H1 (cell line): ENCODE measurements around the gene DNAJB8. TPM values are rescaled to one million over a fixed set of nuclear protein-coding genes. Genes with fewer than 3 reads are reported as not detected.

Experiments used
- CTCF ChIA-PET: fragments of 300-600 bp; sonication (Branson Sonifier 250); formaldehyde crosslinking; loops from one replicate; lab custom pipeline; 2021; ENCODE audit not compliant: partially characterized antibody; lab: Charles Lee
- POLR2A ChIA-PET: fragments of 300-600 bp; sonication (Branson Sonifier 250); formaldehyde crosslinking; loops from one replicate; lab custom pipeline; 2021; ENCODE audit warnings: inconsistent platforms; ENCODE audit not compliant: partially characterized antibody; lab: Charles Lee
- DNase-seq, 2 experiments: peaks; one replicate each; pipeline versions ENCODE4 v3.0.0 to v3.0.0-alpha.2; 2010 to 2022; ENCODE audit warnings: low spot score in 2 of 2, low read depth in 1 of 2, mixed read lengths in 1 of 2
- FAIRE-seq: peaks from 2 replicates; lab custom pipeline; 2011; peaks lifted over from hg19 to GRCh38; lab: Jason Lieb, UNC
- H2AFZ ChIP-seq: 2 replicates; pipeline ENCODE4 v1.8.1; 2012; ENCODE audit warnings: low read length, inconsistent platforms
- H2AK5ac ChIP-seq: 2 replicates; pipeline ENCODE4 v1.6.1; 2013; ENCODE audit warnings: low read depth, low read length
- H2BK120ac ChIP-seq: replicated peaks from 2 replicates; pipeline ENCODE3; 2013; ENCODE audit warnings: low read depth, low read length, inconsistent platforms
- H2BK12ac ChIP-seq: 2 replicates; pipeline ENCODE4 v1.6.1; 2013; ENCODE audit warnings: low read depth, low read length
- H2BK15ac ChIP-seq: 2 replicates; pipeline ENCODE4 v1.6.1; 2013; ENCODE audit warnings: low read length
- H2BK20ac ChIP-seq: 2 replicates; pipeline ENCODE4 v1.6.1; 2013; ENCODE audit warnings: low read length
- H2BK5ac ChIP-seq: 2 replicates; pipeline ENCODE4 v1.6.1; 2013; ENCODE audit warnings: low read depth, low read length
- H3K14ac ChIP-seq: 2 replicates; pipeline ENCODE4 v1.6.1; 2013; ENCODE audit warnings: inconsistent platforms; ENCODE audit not compliant: insufficient read length
- H3K18ac ChIP-seq: 2 replicates; pipeline ENCODE4 v1.6.1; 2013; ENCODE audit warnings: low read length; ENCODE audit errors: extremely low read depth
- H3K23ac ChIP-seq: 2 replicates; pipeline ENCODE4 v1.6.1; 2013; ENCODE audit warnings: inconsistent platforms; ENCODE audit not compliant: insufficient read length
- H3K23me2 ChIP-seq: 2 replicates; pipeline ENCODE4 v1.6.1; 2013; ENCODE audit warnings: low read depth, low read length
- H3K27ac ChIP-seq: 2 replicates; pipeline ENCODE4 v1.6.1; 2011; ENCODE audit warnings: low read depth, low read length, inconsistent platforms
- H3K27me3 ChIP-seq, 4 experiments: replicated peaks in 1 of 4; 1 replicate in 1 of 4; 2 replicates in 3 of 4; pipeline versions ENCODE4 v1.6.1 to v1.8.1; 2011 to 2013; ENCODE audit warnings: low read length in 3 of 4, mild to moderate bottlenecking in 3 of 4, inconsistent platforms in 2 of 4, mixed read lengths in 2 of 4, moderate library complexity in 1 of 4; ENCODE audit not compliant: control insufficient read depth in 3 of 4, insufficient read depth in 3 of 4; ENCODE audit errors: extremely low read depth in 1 of 4
- H3K36me3 ChIP-seq, 4 experiments: 2 replicates each; pipeline versions ENCODE4 v1.6.1 to v1.8.1; 2011 to 2013; ENCODE audit warnings: mild to moderate bottlenecking in 4 of 4, low read length in 3 of 4, moderate library complexity in 2 of 4, control low read depth in 1 of 4, inconsistent platforms in 1 of 4; ENCODE audit not compliant: insufficient read depth in 4 of 4, control insufficient read depth in 2 of 4
- H3K4ac ChIP-seq: replicated peaks from 2 replicates; pipeline ENCODE3; 2013; ENCODE audit warnings: low read length, low read depth, mixed read lengths, inconsistent platforms; ENCODE audit not compliant: insufficient read length
- H3K4me1 ChIP-seq, 4 experiments: replicated peaks in 1 of 4; 1 replicate in 1 of 4; 2 replicates in 3 of 4; pipeline versions ENCODE4 v1.6.1 to v1.8.1; 2011 to 2013; ENCODE audit warnings: low read length in 3 of 4, inconsistent platforms in 2 of 4, mixed read lengths in 1 of 4; ENCODE audit not compliant: insufficient read depth in 4 of 4, control insufficient read depth in 3 of 4
- H3K4me2 ChIP-seq, 2 experiments: 2 replicates each; pipeline versions ENCODE4 v1.6.1 to v1.8.1; 2011 to 2013; ENCODE audit warnings: low read depth in 2 of 2, low read length in 2 of 2, control low read depth in 1 of 2, inconsistent platforms in 1 of 2, mild to moderate bottlenecking in 1 of 2; ENCODE audit not compliant: insufficient read depth in 1 of 2
- H3K4me3 ChIP-seq, 4 experiments: fragments of 200-600, 300-600 bp in 1 of 4; sonication (generic), shearing (Covaris generic), sonication (Bioruptor Twin) in 1 of 4; 2 replicates each; pipeline versions ENCODE4 v1.5.1 to v1.8.1; 2011 to 2016; ENCODE audit warnings: low read length in 4 of 4, low read depth in 3 of 4, control low read depth in 2 of 4, inconsistent platforms in 2 of 4, mild to moderate bottlenecking in 2 of 4, mixed read lengths in 1 of 4, moderate library complexity in 1 of 4; ENCODE audit not compliant: insufficient read depth in 2 of 4; ENCODE audit errors: extremely low read depth in 1 of 4
- H3K56ac ChIP-seq: replicated peaks from 2 replicates; pipeline ENCODE3; 2013; ENCODE audit warnings: low read depth, mild to moderate bottlenecking, mixed read lengths, low read length, inconsistent platforms; ENCODE audit not compliant: insufficient read length
- H3K79me1 ChIP-seq: 2 replicates; pipeline ENCODE4 v1.6.1; 2013; ENCODE audit warnings: low read depth, low read length, control low read depth
- H3K79me2 ChIP-seq, 2 experiments: 2 replicates each; pipeline versions ENCODE4 v1.6.1 to v1.8.1; 2012 to 2013; ENCODE audit warnings: low read length in 2 of 2, mild to moderate bottlenecking in 2 of 2, inconsistent platforms in 1 of 2; ENCODE audit not compliant: insufficient read depth in 2 of 2, control insufficient read depth in 1 of 2
- H3K9ac ChIP-seq, 4 experiments: replicated peaks in 1 of 4; 1 replicate in 1 of 4; 2 replicates in 3 of 4; pipeline versions ENCODE4 v1.6.1 to v1.8.1; 2011 to 2013; ENCODE audit warnings: low read depth in 3 of 4, low read length in 3 of 4, control low read depth in 2 of 4, mild to moderate bottlenecking in 2 of 4, moderate library complexity in 2 of 4, inconsistent platforms in 1 of 4; ENCODE audit errors: extremely low read depth in 1 of 4
- H3K9me3 ChIP-seq, 2 experiments: 2 replicates each; pipeline versions ENCODE4 v1.6.1 to v1.8.1; 2012 to 2013; ENCODE audit warnings: mild to moderate bottlenecking in 2 of 2, moderate library complexity in 2 of 2, control low read depth in 1 of 2, inconsistent platforms in 1 of 2, low read depth in 1 of 2, low read length in 1 of 2, mixed read lengths in 1 of 2; ENCODE audit not compliant: insufficient read depth in 2 of 2
- H4K20me1 ChIP-seq, 2 experiments: replicated peaks in 1 of 2; 2 replicates each; pipeline versions ENCODE3 to v1.8.1; 2011 to 2013; ENCODE audit warnings: inconsistent platforms in 2 of 2, low read length in 2 of 2, mild to moderate bottlenecking in 1 of 2; ENCODE audit not compliant: insufficient read depth in 2 of 2, control insufficient read depth in 1 of 2
- H4K5ac ChIP-seq: 2 replicates; pipeline ENCODE4 v1.6.1; 2013; ENCODE audit warnings: low read length, low read depth, mixed read lengths, inconsistent platforms; ENCODE audit not compliant: insufficient read length
- H4K8ac ChIP-seq: 2 replicates; pipeline ENCODE4 v1.8.0; 2013; ENCODE audit warnings: mild to moderate bottlenecking, moderate library complexity, low read length, inconsistent platforms; ENCODE audit not compliant: insufficient read depth; ENCODE audit errors: extremely low read depth
- H4K91ac ChIP-seq: replicated peaks from 2 replicates; pipeline ENCODE3; 2013; ENCODE audit warnings: low read length, mixed read lengths, inconsistent platforms; ENCODE audit not compliant: insufficient read length
- CEBPB ChIP-seq: IDR thresholded peaks from 2 replicates; pipeline ENCODE4 v1.6.1; 2012; ENCODE audit warnings: low read depth, low read length
- EGR1 ChIP-seq: IDR thresholded peaks from 2 replicates; pipeline ENCODE4 v1.6.1; 2011; ENCODE audit warnings: low read depth, low read length, borderline replicate concordance
- EZH2 ChIP-seq: fragments of 200-600 bp; sonication (generic); IDR thresholded peaks from 2 replicates; pipeline ENCODE4 v1.7.1; 2012; ENCODE audit warnings: low read depth, mild to moderate bottlenecking, moderate library complexity, low read length, inconsistent platforms; ENCODE audit not compliant: severe bottlenecking
- FOSL1 ChIP-seq: IDR thresholded peaks from 2 replicates; pipeline ENCODE4 v1.6.1; 2011; ENCODE audit warnings: mild to moderate bottlenecking, low read depth, low read length, moderate library complexity; ENCODE audit not compliant: insufficient read depth
- GABPA ChIP-seq: IDR thresholded peaks from 2 replicates; pipeline ENCODE4 v1.6.1; 2011; ENCODE audit warnings: mild to moderate bottlenecking, low read length, moderate library complexity, borderline replicate concordance; ENCODE audit not compliant: insufficient read depth
- NANOG ChIP-seq: IDR thresholded peaks from 2 replicates; pipeline ENCODE4 v1.6.1; 2011; ENCODE audit warnings: low read length, low read depth, mild to moderate bottlenecking, inconsistent platforms; ENCODE audit not compliant: insufficient read depth, poor library complexity, severe bottlenecking
- POU5F1 ChIP-seq: IDR thresholded peaks from 2 replicates; pipeline ENCODE4 v1.6.1; 2011; ENCODE audit warnings: low read depth, mild to moderate bottlenecking, low read length, moderate library complexity
- SIX5 ChIP-seq: IDR thresholded peaks from 2 replicates; pipeline ENCODE4 v1.6.1; 2011; ENCODE audit warnings: mild to moderate bottlenecking, low read depth, low read length
- SRF ChIP-seq: IDR thresholded peaks from 2 replicates; pipeline ENCODE4 v1.6.1; 2011; ENCODE audit warnings: mild to moderate bottlenecking, low read depth, low read length, moderate library complexity
- WGBS, 2 experiments: shearing (Covaris generic) in 1 of 2; methylation state at CpG; one replicate each; pipeline versions ENCODE4 v1.1.6 to v1.1.7; 2013 to 2015; ENCODE audit warnings: low lambda C conversion rate in 2 of 2, mixed read lengths in 2 of 2, inconsistent platforms in 1 of 2, low coverage in 1 of 2, missing lambda C conversion rate in 1 of 2; ENCODE audit not compliant: insufficient replicate concordance in 2 of 2, insufficient coverage in 1 of 2, insufficient read length in 1 of 2; ENCODE audit errors: extremely low coverage in 1 of 2, missing lambda C conversion rate in 1 of 2; 5-methylcytosine and 5-hydroxymethylcytosine counted together
- polyA plus RNA-seq, 7 experiments: library from polyadenylated mRNA; depleted of rRNA in 3 of 7; stranded (reverse) in 5 of 7; unstranded in 2 of 7; fragments of >200 nt in 5 of 7; fragments of 200-250 nt in 2 of 7; gene quantifications; 1 replicate in 5 of 7; 2 replicates in 1 of 7; 4 replicates in 1 of 7; pipeline versions ENCODE4 v1.2.1 to v1.2.3, GENCODE V29; 2011 to 2013; ENCODE audit warnings: missing spikeins in 2 of 7, mixed read lengths in 2 of 7
- total RNA-seq: library from RNA; stranded (reverse); fragmentation: NEBNext Ultra II Directional; extraction: Animal tissue kit (Norgen Biotek cat#: 25700); gene quantifications from 2 replicates; pipeline ENCODE4 v1.2.1, GENCODE V29; 2021
- TF ChIP-seq, protein P1 (sequence below): IDR thresholded peaks from 2 replicates; pipeline ENCODE4 v1.6.1; 2011; ENCODE audit warnings: low read length, improper control_type of control experiment

Gene DNAJB8
- total and polyA plus RNA-seq, 2 of the 8 experiments (the other 6 are each of a cell fraction or from before 2014, with no cell fraction given): not detected

DNA sequence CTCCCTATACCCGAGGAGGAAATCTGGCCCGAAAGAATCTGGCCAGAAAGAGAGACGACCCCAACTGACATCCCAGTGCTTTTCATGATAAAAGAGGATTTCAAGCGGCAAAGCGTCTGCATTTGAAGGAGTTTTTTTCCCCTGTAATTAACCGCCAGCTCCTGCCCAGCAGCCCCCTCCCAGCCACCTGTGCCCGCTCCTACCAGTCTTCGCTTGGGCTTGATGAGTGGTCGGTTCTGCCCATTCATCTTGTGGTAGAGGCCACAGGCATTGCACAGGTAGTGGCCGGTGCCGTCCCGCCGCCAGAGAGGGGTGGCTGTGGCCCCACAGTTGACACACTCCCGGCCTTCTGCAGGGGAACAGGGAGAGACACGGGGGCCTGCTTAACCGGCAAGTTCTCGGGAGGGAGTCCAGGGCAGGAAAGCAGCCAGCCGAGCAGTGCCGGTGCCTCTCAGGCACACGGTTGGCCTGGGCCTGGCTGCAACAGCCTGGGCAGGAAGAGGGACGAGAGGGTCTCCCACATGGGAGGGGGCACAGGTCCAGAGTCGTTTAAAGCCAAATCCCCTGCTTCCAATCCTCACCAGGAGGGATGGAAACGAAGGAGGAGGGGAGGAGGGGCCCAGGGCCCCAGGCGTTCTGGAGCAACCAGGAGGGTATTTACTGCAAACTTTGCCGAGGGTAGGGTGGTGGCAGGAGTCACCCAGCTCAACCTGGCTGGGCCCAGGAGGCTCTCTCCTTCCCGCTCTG is 17.1 kb upstream of the DNAJB8 start:
- Histone ChIP-seq H3K4me1 (peaks cover 8 to 70% (median 52%) of the 10 kb centered on the region in 4 experiments), H3K4me3 (peak overlapping the region in 3 of 4 experiments; percentile 27 to 48 (median 40); a peak in 6 of 8 replicates), H2AFZ (no peak overlapping the region), H2AK5ac (no peak overlapping the region), H3K14ac (no peak overlapping the region), H4K91ac (no peak overlapping the region), H2BK5ac (no peak overlapping the region), H3K18ac (peak overlapping the region; percentile 62), H3K4ac (peak overlapping the region; percentile 78), H3K36me3 (peaks cover 0 to 6% (median 0%) of the 10 kb centered on the region in 4 experiments; a peak in 1 of 8 replicates), H3K79me2 (no peaks in the 10 kb centered on the region), H3K27ac (no peak overlapping the region), H2BK20ac (no peak overlapping the region), H3K4me2 (peak overlapping the region; percentile 63 to 68), H2BK15ac (0 out of 2 replicates have a peak overlapping the region, but pooled peaks have one; percentile 2), H3K9me3 (no peaks in the 10 kb centered on the region), H4K5ac (peak overlapping the region; percentile 23), H2BK120ac (no peak overlapping the region), H3K27me3 (peaks cover 85 to 100% (median 99%) of the 10 kb centered on the region in 4 experiments), H3K79me1 (no peaks in the 10 kb centered on the region), H4K20me1 (peaks cover 16 to 24% of the 10 kb centered on the region in 2 experiments), H4K8ac (no peak overlapping the region; the same call in 1 of the 2 replicates), H3K23ac (no peak overlapping the region), H2BK12ac (peak overlapping the region; percentile 50; the same call in 1 of the 2 replicates), H3K23me2 (peaks cover 19% of the 10 kb centered on the region; the same call in 1 of the 2 replicates), H3K9ac (no peak overlapping the region), H3K56ac (no peak overlapping the region)
- 2% methylated on average over 25 of the region's 26 CpGs; no CpG with 5 or more reads in 1 of the 2 experiments for WGBS, 2 experiments
- DNase-seq (no peak), FAIRE-seq (no peak)
- ChIA-PET CTCF (interaction anchor here (0.9 to 7.9 kb wide), 17 partner anchors 9 to 389 kb away, joined by 3 to 42 read pairs (median 8); partner anchors contain the start of gene GATA2), POLR2A (interaction anchor here (0.8 to 3.5 kb wide), 5 partner anchors 7 to 51 kb away, joined by 3 to 12 read pairs (median 3); partner anchors contain the start of gene GATA2)
- TF ChIP-seq, protein P1, sequence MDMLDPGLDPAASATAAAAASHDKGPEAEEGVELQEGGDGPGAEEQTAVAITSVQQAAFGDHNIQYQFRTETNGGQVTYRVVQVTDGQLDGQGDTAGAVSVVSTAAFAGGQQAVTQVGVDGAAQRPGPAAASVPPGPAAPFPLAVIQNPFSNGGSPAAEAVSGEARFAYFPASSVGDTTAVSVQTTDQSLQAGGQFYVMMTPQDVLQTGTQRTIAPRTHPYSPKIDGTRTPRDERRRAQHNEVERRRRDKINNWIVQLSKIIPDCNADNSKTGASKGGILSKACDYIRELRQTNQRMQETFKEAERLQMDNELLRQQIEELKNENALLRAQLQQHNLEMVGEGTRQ: no peak
- TF ChIP-seq FOSL1 (no peak), EZH2 (peak; percentile 67), CEBPB (no peak), EGR1 (no peak), NANOG (no peak), SIX5 (no peak), GABPA (no peak), SRF (no peak), POU5F1 (no peak)
